OCI-LY3 (cell line): ENCODE data around the gene RAB11FIP5.

Experiments
- EZH2phosphoT487 ChIP-seq: fragments of 200-600 bp; shearing (Covaris generic); IDR thresholded peaks from 2 replicates; pipeline ENCODE4 v1.6.1; 2018; ENCODE audit warnings: antibody characterized with exemption, mixed run types, low read depth
- TF ChIP-seq, protein P1 (sequence below): fragments of 200-600, 300-600 bp; sonication (generic); IDR thresholded peaks from 2 replicates; pipeline ENCODE4 v1.5.1; 2014; ENCODE audit warnings: antibody characterized with exemption, low read length, low read depth

DNA sequence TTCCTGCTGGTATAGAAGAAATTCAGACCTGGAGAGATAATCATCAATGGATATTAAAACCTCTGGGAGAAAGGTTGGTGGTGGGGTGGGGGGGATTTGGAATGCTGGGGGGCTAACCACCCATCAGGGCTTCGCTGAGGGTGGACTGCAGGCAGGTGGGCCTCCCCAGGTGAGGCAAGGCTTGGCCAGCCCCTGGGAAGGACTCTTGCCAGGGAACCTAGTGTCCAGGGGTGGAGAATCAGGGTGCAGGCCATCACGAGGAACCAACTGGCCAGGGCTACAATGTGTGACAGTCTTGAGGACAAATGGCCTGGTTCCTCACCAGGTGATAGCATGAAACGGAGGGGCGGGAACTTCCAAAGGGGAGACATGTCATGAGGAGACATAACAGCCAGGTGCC is 11.8 kb downstream of the RAB11FIP5 start:
- TF ChIP-seq, protein P1, sequence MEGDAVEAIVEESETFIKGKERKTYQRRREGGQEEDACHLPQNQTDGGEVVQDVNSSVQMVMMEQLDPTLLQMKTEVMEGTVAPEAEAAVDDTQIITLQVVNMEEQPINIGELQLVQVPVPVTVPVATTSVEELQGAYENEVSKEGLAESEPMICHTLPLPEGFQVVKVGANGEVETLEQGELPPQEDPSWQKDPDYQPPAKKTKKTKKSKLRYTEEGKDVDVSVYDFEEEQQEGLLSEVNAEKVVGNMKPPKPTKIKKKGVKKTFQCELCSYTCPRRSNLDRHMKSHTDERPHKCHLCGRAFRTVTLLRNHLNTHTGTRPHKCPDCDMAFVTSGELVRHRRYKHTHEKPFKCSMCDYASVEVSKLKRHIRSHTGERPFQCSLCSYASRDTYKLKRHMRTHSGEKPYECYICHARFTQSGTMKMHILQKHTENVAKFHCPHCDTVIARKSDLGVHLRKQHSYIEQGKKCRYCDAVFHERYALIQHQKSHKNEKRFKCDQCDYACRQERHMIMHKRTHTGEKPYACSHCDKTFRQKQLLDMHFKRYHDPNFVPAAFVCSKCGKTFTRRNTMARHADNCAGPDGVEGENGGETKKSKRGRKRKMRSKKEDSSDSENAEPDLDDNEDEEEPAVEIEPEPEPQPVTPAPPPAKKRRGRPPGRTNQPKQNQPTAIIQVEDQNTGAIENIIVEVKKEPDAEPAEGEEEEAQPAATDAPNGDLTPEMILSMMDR: no peak
- TF ChIP-seq EZH2phosphoT487: no peak
